GM19468 (cell line): ENCODE measurements around the gene GPD2.
"Not testable (repeated sequence)": the region's sequence is repeated elsewhere in the genome, so short reads cannot be mapped to it uniquely, and the experiment has no call there.

Source experiments
- ATAC-seq: cut with Tn5 transposase; IDR thresholded peaks from one replicate; pipeline ENCODE4 v1.9.1; 2021; ENCODE audit warnings: mild to moderate bottlenecking, moderate library complexity, moderate number of reproducible peaks; ENCODE audit not compliant: unreplicated experiment; ENCODE audit errors: extremely low read depth

The GPD2 gene

DNA sequence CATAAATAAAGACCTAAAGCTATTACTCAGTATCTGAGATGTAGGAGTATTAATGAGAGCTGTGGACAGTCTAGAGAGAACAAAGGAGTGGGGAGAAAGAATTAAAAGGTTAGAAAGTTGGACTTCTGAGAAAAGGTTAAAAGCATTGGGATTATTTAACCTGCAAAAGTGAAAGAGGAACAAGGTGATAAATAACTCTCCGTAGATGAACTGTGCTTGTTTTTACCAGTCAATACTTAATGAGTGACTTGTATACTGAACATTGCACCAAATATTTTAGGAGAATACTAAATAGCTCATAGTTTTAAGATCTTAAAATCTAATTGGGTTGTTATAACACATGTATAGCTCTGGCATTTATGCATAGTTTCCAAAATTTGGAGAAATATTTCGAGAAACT is 137.5 kb downstream of the GPD2 start:
- ATAC-seq: no peak

GRCh38 chr2:156574112-156574511 is 137.9 kb downstream of the GPD2 start:
- ATAC-seq: no peak

- ATAC-seq: no peak
These were observed 139.8 kb downstream of the GPD2 start for GRCh38 chr2:156576005-156576404.

GRCh38 chr2:156580501-156580900 is 144.3 kb downstream of the GPD2 start:
- ATAC-seq: no peak

DNA sequence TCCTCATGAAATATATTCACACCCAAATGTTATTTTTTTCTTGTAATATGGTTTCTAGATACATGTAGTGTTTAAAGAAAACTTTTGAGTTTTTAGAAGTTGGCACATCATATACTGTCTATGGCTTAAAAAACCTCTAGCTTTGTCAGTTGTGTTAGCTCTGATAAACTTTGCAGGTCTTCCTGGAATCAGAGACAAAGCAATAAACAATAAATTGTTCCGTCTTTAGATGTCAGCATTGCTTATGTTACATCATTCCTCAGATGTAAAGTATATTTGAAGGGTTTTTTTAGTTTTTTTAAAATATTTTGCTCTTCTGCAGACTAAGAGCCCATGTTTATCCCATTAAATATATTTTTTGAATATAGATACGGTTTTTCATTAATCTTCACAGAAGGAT is 145.1 kb downstream of the GPD2 start:
- no peak for ATAC-seq

GRCh38 chr2:156585457-156585856 is 149.3 kb downstream of the GPD2 start:
- no peak for ATAC-seq

GRCh38 chr2:156586621-156587020 is 150.4 kb downstream of the GPD2 start:
- no peak for ATAC-seq

DNA sequence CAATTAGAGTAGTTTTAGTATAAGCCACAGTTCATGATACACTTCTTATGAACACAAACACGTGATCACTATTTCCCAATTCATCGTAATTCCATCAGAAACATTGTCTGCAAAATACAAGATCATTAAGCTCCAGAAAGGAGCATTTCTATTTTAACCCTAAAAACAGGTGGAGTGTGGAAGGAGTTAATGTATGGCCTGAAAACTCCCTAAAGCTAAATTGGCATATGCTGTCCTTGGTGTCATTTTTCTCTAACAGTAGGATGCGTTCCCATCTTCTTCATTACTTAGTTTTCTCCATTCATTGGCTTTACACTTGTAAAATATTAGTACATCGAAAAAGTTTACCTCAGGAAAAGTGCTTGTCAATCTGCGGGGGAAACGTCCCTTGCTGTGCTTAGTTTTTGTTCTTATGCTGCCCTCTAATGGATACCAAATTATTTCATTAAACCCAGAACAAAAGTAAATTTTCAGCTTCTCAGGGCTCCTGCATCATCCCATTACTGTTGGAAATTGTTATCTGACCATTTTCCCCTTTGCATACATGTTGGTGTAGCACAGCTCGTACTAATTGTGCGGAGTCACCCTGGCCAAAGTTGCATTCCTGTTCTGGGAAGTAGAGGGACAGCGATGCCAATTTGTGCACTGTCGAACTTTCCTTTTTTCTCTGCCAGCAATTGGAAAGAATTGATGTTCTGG is 153.4 kb downstream of the GPD2 start:
- peak; percentile 41 for ATAC-seq

- ATAC-seq: no peak
These were observed 154.0 kb downstream of the GPD2 start for GRCh38 chr2:156590085-156590739.

DNA sequence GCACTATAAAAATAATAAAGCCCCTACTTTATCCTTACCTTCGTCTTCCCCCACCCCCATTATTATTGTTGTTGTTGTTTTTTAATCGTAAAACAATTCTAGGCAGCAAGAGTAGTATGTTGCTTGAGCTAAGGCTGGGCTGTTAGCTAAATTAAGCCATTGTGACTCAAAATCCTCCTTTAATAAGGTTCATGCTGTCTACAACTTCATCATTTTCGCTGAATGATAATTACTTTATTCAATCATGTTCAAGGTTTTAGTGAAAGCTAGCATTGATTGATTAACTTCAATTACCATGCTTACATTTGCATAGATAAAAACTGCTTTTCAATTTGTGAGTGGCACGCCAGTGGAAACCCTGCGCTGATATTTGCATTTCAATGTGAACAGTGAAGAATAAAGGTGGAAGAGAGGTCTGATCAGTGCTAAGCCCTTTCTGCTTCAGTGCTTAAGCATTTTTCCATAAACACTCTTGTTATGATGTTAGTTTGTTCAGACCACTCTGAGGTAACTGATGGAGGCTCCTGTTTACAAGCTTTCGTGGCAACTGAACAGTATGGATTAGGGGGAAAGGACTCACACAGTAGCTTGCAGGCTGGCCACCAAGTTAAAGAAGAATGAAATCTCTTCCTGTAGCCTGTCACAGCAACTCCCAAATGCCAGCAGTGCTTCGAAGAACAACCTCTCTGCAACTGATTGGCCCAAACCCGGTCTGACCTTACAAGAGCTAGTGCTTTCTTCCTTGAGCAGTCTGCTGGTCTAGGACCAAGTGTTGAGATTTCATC is 156.8 kb downstream of the GPD2 start:
- no peak for ATAC-seq

DNA sequence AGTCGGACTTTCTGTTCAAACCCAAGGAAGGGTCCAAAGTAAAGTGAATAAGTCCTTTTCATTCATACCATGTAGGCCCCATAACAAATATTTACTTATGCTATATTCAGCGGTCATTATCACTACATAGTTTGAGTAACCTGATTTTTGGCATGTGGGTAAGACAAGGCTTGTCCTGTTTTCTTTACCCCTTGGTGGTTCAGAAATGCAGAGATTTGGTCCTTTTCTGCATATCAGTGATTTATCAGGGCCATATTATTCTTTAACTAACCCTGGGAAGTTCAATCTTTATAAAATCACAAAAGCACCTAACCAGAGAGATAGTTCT is 157.4 kb downstream of the GPD2 start:
- ATAC-seq: no peak

DNA sequence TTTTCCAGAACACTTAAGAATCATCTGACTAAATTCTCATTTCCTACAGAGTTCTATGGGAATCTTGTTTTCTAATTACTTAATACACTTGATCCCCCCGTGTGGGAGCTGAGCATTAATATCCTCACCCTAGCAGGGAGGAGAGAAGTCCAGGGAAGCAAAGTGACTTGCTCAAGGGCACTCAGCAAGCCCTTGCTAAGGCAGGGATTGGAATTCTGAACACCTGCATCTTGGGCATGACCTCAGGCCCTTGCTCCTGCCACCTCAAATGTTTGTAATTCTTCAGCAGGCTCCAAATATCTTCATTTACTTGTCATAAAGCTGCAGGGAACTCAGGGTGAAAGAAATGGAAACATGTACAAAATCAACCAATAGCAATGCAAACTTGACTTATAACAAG is 162.4 kb downstream of the GPD2 start:
- no peak for ATAC-seq

DNA sequence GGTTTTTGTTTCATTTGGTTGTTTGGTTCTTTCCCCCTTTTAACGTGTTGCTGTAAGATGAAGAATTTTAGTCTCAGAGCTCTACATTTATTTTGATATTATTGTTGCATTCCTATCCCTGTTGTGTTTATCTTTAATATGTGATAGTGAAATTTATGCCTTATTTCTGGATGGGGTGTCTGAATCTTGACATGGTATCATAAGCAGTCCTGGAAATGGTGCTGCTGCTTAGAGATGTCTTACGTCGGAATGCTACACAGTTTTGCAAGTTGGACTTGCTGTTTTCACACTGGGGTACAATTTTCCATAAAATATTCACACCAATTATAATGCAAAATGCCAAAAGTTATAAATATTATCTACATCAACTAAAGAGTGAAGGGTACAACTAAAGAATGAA is 164.0 kb downstream of the GPD2 start:
- no peak for ATAC-seq

DNA sequence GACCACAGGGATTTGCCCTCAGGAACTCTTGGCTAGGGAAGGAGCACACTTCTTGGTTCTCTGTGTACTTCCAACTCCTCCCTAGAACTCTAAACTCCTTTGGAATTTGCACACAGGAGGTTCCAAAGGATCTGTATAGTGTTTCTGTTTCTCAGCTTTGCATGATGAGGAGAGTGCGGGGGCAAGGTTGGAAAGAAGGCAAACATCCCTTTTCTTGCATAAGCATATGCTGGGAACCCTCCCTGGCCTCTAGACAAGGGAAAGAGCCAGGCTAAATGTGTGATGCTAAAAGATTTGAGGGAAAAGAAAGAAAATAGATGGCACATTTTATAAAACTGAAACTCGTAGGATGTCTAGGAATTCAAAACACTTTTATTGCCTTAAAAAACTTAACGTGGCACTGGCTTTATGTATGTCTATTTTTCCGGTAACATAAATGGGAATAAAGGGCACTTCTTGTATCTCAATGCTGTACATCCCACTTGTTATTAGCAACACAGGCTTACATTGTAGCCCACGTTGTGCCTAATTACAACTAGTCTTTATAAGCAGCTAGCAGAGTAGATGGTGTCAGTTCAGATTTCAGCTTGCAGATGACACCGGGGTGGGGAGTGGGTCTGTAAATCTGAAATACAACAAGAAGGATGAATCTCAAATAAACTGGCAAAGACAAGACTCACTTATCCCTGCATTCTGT is 165.8 kb downstream of the GPD2 start:
- ATAC-seq: no peak

- no peak for ATAC-seq
These were observed 166.4 kb downstream of the GPD2 start for GRCh38 chr2:156602552-156602933.

GRCh38 chr2:156615836-156616322 is 179.7 kb downstream of the GPD2 start:
- ATAC-seq: no peak

GRCh38 chr2:156618071-156618470 is 181.9 kb downstream of the GPD2 start:
- not testable (repeated sequence) for ATAC-seq

DNA sequence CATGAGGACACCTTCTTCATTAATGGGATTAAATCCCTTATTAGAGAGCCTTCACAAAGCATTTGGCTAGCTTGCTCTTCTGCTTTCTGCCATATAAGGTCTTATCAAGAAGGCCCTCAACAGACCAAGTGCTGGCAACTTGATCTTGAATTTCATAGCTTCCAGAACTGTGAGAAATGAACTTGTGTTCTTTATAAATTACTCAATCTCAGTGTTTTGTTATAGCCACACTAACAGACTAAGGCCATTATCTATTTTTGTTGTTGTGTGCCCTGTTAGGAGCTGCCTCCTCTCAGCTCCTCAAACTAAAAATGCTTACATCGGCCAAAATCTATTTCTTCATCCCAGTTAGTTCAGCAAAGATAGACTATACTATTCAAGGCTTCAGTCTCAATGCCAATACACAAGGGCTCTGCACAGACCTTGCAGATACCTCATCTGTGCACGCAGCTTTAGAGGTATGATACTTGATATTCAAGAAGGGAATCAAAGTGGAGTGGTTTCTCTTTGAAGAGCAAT is 182.9 kb downstream of the GPD2 start:
- no peak for ATAC-seq

DNA sequence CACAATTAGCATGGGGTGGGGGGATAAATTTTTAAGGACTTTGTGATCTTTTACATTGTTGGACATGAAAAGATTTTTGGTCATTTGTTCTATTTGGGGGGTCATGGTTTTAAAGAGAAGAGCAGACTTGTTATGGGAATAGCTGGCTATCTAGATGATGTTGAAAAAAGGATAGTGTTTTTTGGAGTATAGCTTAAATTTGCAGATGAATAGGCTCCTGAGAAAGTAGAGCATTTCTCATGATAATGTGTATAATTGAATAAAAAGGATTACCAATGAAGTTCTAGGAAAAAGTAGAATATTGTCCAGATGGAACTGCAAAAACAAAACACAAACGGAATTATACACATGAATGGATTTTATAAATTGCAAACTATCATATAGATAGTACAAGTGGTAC is 186.3 kb downstream of the GPD2 start:
- no peak for ATAC-seq

DNA sequence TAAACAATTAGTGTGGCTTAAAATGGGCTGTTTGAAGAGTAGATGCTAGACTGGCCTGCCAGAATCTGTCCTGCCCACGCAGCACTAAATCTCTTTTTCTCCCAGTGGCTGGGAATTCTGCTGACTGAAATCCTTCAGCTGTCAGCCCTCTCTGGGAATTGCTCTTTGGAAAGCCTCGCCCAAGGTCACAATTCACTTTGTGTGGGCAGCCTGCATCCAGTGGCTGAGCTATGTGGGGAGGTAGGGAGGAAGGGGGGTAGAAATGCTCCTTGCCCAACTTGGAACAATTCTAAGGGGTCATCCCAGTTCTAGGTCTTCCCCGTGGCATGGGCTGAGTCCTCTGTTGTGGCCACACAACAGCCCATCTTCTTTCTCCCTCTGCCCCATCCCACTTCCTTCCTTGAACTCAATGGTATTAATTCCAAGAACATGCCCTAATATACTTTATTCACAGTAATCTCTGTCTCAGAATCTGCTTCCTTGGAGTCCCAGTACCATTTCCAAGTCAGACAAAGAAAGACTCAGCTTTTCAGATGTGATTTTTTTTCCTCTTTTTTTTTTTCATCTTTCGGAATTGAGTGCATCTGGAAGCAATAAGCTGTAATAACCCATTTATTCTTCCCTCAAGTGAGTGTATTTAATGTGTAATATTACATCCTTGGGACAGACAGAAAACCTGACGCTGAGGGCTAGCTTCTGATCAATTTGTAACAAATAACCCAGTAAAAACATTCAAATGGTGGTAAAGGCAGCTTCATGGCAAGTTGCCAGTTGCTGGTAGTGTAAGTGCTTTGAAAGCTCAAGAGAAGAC is 189.4 kb downstream of the GPD2 start:
- no peak for ATAC-seq
